IPS DF 6.9 (cell line): ENCODE results near the gene POFUT2.
"Not testable (repeated sequence)": the region's sequence is repeated elsewhere in the genome, so short reads cannot be mapped to it uniquely, and the experiment has no call there.

Experiments
- DNase-seq: peaks from one replicate; pipeline ENCODE4 v3.0.0-alpha.2; 2013; ENCODE audit warnings: low read depth, low spot score
- H3K27ac ChIP-seq: one replicate; pipeline ENCODE4 v1.5.1; 2013; ENCODE audit warnings: low read length, control low read depth
- H3K27me3 ChIP-seq: 2 replicates; pipeline ENCODE4 v1.6.1; 2013; ENCODE audit warnings: mild to moderate bottlenecking, low read length; ENCODE audit not compliant: control insufficient read depth, insufficient read depth
- H3K36me3 ChIP-seq: 2 replicates; pipeline ENCODE4 v1.6.1; 2013; ENCODE audit warnings: low read length; ENCODE audit not compliant: control insufficient read depth, insufficient read depth
- H3K4me1 ChIP-seq: 2 replicates; pipeline ENCODE4 v1.6.1; 2013; ENCODE audit warnings: low read length; ENCODE audit not compliant: control insufficient read depth, insufficient read depth
- H3K4me3 ChIP-seq: 2 replicates; pipeline ENCODE4 v1.5.1; 2013; ENCODE audit warnings: mild to moderate bottlenecking, low read length
- H3K9me3 ChIP-seq: 2 replicates; pipeline ENCODE4 v1.6.1; 2013; ENCODE audit warnings: low read length, inconsistent platforms; ENCODE audit not compliant: control insufficient read depth, insufficient read depth
- WGBS: extraction: QIAGEN DNeasy Blood & Tissue Kit; methylation state at CpG from one replicate; pipeline ENCODE4 v1.1.7; 2013; ENCODE audit warnings: mixed read lengths, missing lambda C conversion rate; ENCODE audit not compliant: insufficient read length, insufficient coverage; 5-methylcytosine and 5-hydroxymethylcytosine counted together

POFUT2 gene

GRCh38 chr21:45308194-45309068 is 20.7 kb upstream of the POFUT2 start:
- no peaks in the 10 kb centered on the region for H3K9me3 ChIP-seq
- no peaks in the 10 kb centered on the region for H3K27me3 ChIP-seq
- no peak overlapping the region for H3K27ac ChIP-seq
- H3K4me3 ChIP-seq: no peak overlapping the region
- no CpG with 5 or more reads among the region's 27 CpGs for WGBS
- no peak for DNase-seq
- H3K4me1 ChIP-seq: peaks cover 1% of the 10 kb centered on the region; the same call in 1 of the 2 replicates
- no peaks in the 10 kb centered on the region for H3K36me3 ChIP-seq

GRCh38 chr21:45307597-45308158 is 20.0 kb upstream of the POFUT2 start:
- H3K27ac ChIP-seq, H3K27me3 ChIP-seq, H3K36me3 ChIP-seq, H3K4me1 ChIP-seq, H3K4me3 ChIP-seq, H3K9me3 ChIP-seq, DNase-seq: not testable (repeated sequence)
- WGBS: no CpG with 5 or more reads among the region's 17 CpGs

GRCh38 chr21:45306832-45307571 is 19.3 kb upstream of the POFUT2 start:
- WGBS: no CpG with 5 or more reads among the region's 33 CpGs
- Histone ChIP-seq H3K27ac (no peak overlapping the region), H3K27me3 (no peaks in the 10 kb centered on the region), H3K36me3 (no peaks in the 10 kb centered on the region; the same call in 1 of the 2 replicates), H3K9me3 (no peaks in the 10 kb centered on the region), H3K4me3 (no peak overlapping the region), H3K4me1 (peaks cover 1% of the 10 kb centered on the region; the same call in 1 of the 2 replicates)
- DNase-seq: no peak

GRCh38 chr21:45306453-45306831 is 18.7 kb upstream of the POFUT2 start:
- no CpG with 5 or more reads among the region's 18 CpGs for WGBS
- peaks cover 1% of the 10 kb centered on the region; the same call in 1 of the 2 replicates for H3K4me1 ChIP-seq
- H3K27me3 ChIP-seq: no peaks in the 10 kb centered on the region
- no peak overlapping the region for H3K4me3 ChIP-seq
- H3K9me3 ChIP-seq: no peaks in the 10 kb centered on the region
- no peak overlapping the region for H3K27ac ChIP-seq
- H3K36me3 ChIP-seq: no peaks in the 10 kb centered on the region; the same call in 1 of the 2 replicates
- no peak for DNase-seq

GRCh38 chr21:45305836-45306235 is 18.1 kb upstream of the POFUT2 start:
- H3K27me3 ChIP-seq: no peaks in the 10 kb centered on the region
- DNase-seq: no peak
- no peaks in the 10 kb centered on the region; the same call in 1 of the 2 replicates for H3K36me3 ChIP-seq
- no CpG with 5 or more reads among the region's 9 CpGs for WGBS
- peaks cover 1% of the 10 kb centered on the region; the same call in 1 of the 2 replicates for H3K4me1 ChIP-seq
- H3K4me3 ChIP-seq: no peak overlapping the region
- no peaks in the 10 kb centered on the region for H3K9me3 ChIP-seq
- H3K27ac ChIP-seq: no peak overlapping the region

DNA sequence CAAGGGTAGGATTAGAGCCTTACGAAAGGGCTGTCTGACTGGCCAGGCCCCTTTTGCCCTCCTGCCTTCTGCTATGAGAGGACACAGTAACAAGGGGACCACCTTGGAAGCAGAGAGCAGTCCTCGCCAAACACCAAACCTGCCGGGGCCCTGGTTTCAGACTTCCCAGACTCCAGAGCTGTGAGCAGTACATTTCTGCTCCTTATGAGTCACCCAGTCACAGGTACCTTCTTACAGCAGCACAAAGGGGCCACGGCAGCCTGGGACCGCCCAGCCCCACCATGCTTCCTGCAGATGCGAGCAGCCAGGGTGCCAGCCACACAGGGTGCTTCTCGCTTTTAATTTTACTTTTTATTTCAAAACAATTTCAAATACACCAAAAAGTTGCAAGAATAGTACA is 17.2 kb upstream of the POFUT2 start:
- H3K36me3 ChIP-seq: no peaks in the 10 kb centered on the region; the same call in 1 of the 2 replicates
- no peak for DNase-seq
- H3K27ac ChIP-seq: no peak overlapping the region
- H3K4me1 ChIP-seq: peaks cover 1% of the 10 kb centered on the region; the same call in 1 of the 2 replicates
- H3K4me3 ChIP-seq: no peak overlapping the region
- H3K9me3 ChIP-seq: no peaks in the 10 kb centered on the region
- H3K27me3 ChIP-seq: no peaks in the 10 kb centered on the region
- WGBS: no CpG with 5 or more reads among the region's 7 CpGs

GRCh38 chr21:45304476-45304830 is 16.8 kb upstream of the POFUT2 start:
- Histone ChIP-seq H3K27ac (no peak overlapping the region), H3K4me3 (no peak overlapping the region), H3K9me3 (no peaks in the 10 kb centered on the region), H3K27me3 (no peaks in the 10 kb centered on the region), H3K36me3 (no peaks in the 10 kb centered on the region; the same call in 1 of the 2 replicates), H3K4me1 (peaks cover 1% of the 10 kb centered on the region; the same call in 1 of the 2 replicates)
- DNase-seq: no peak
- WGBS: no CpG with 5 or more reads among the region's 6 CpGs

DNA sequence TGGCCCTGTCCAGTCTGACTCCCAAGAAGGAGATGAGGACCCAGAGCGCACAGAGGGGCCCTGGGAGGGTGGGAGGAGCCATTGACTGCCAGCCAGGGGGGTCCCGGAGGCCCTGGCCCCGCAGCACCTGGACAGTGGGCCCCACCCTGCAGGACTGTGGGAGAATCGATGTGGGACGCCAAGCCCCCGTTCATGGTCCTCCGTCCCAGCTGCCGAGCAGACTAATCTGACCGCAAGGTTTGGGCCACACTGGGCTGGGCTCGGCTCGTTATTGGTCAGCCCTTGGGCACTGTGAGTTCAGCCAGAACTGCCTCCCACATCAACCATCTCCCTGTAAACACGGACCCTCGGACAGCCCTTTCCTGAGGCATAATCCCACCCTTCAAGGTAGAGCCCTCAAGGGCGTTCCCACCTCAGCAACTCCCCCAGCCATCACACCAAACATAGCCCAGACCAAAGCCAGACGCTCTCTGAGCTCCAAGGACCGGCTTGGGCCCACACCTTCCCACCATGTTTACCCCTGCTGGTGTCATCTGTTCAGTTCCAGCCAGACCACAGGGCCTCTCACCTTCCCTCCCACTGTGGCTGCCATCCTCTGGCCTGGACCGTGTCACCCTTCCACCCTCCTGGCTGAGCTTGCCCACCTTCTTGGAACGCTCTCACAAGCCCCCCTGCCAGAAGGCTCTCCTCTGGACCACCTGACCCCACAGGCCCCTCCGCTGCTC is 16.2 kb upstream of the POFUT2 start:
- H3K36me3 ChIP-seq: no peaks in the 10 kb centered on the region; the same call in 1 of the 2 replicates
- no peak overlapping the region for H3K4me3 ChIP-seq
- no peaks in the 10 kb centered on the region for H3K9me3 ChIP-seq
- H3K4me1 ChIP-seq: peaks cover 1% of the 10 kb centered on the region; the same call in 1 of the 2 replicates
- DNase-seq: no peak
- no peaks in the 10 kb centered on the region for H3K27me3 ChIP-seq
- no CpG with 5 or more reads among the region's 19 CpGs for whole genome bisulfite sequencing
- H3K27ac ChIP-seq: no peak overlapping the region

GRCh38 chr21:45303091-45303615 is 15.5 kb upstream of the POFUT2 start:
- Histone ChIP-seq H3K27me3 (no peaks in the 10 kb centered on the region), H3K9me3 (no peaks in the 10 kb centered on the region), H3K4me3 (no peak overlapping the region), H3K27ac (no peak overlapping the region), H3K36me3 (no peaks in the 10 kb centered on the region; the same call in 1 of the 2 replicates), H3K4me1 (no peaks in the 10 kb centered on the region; the same call in 1 of the 2 replicates)
- DNase-seq: no peak
- WGBS: no CpG with 5 or more reads among the region's 21 CpGs
